ENCODE measurements around the gene FFAR3.
"Not testable (repeated sequence)": the region's sequence is repeated elsewhere in the genome, so short reads cannot be mapped to it uniquely, and the experiment has no call there.

FFAR3 gene

GRCh38 chr19:35370722-35371121, 12.5 kb downstream of the FFAR3 start, which contains the start of gene GPR42:
Gene GPR42, plus strand, starts transcription at chr19:35371068. Its CDS starts 292 bp downstream, at chr19:35371360.
- no peak within 1 kb of the TSS for H4K8ac ChIP-seq (ENCODE audit: low read depth, low read length)
- H3K4ac ChIP-seq (ENCODE audit: low read length), result no peak within 1 kb of the TSS
- no peak for DNase-seq (ENCODE audit: low spot score)
- no peaks in the 10 kb centered on the region for H3K9me3 ChIP-seq (replicated peaks in 1 of 2; ENCODE audit: control insufficient read depth in 2 of 2, insufficient read depth in 1 of 2, low read depth in 1 of 2, low read length in 2 of 2)
- H3K4me3 ChIP-seq (ENCODE audit: low read length in 2 of 2), result no peak within 1 kb of the TSS
- no peak within 1 kb of the TSS for H3K27ac ChIP-seq (replicated peaks; ENCODE audit: low read length)
- H2BK5ac ChIP-seq (ENCODE audit: low read length), result no peak within 1 kb of the TSS
- no peak within 1 kb of the TSS for H2BK15ac ChIP-seq (ENCODE audit: low read length)
- no peak within 1 kb of the TSS for H2AK5ac ChIP-seq (ENCODE audit: low read depth, low read length)
- H3K4me2 ChIP-seq (ENCODE audit: insufficient read depth, low read length, poor library complexity, severe bottlenecking), result no peak within 1 kb of the TSS
- no peaks in the 10 kb centered on the region for H3K4me1 ChIP-seq (ENCODE audit: control insufficient read depth in 2 of 2, insufficient read depth in 1 of 2, low read depth in 1 of 2, low read length in 2 of 2)
- H3K79me1 ChIP-seq (ENCODE audit: low read depth, low read length), result no peaks in the 10 kb centered on the region
- no peak within 1 kb of the TSS for H2AFZ ChIP-seq (ENCODE audit: low read length)
- no peaks in the 10 kb centered on the region for H3K36me3 ChIP-seq (replicated peaks in 1 of 2; ENCODE audit: control insufficient read depth in 2 of 2, insufficient read depth in 2 of 2, low read length in 2 of 2)
- no peak within 1 kb of the TSS for H2BK12ac ChIP-seq (ENCODE audit: low read length)
- WGBS, 2 donors (ENCODE audit: extremely low coverage in 2 of 2, insufficient read length in 2 of 2, insufficient replicate concordance in 1 of 2), result no CpG with 5 or more reads among the region's 8 CpGs
- no peaks in the 10 kb centered on the region for H3K27me3 ChIP-seq (ENCODE audit: control insufficient read depth in 3 of 3, insufficient read depth in 3 of 3, low read depth in 1 of 3, low read length in 3 of 3)
- H4K91ac ChIP-seq (ENCODE audit: low read depth, low read length, poor library complexity), result no peak within 1 kb of the TSS
- no peak within 1 kb of the TSS for H3K23ac ChIP-seq (ENCODE audit: low read depth, low read length, poor library complexity)
- no peak within 1 kb of the TSS for H3K14ac ChIP-seq (ENCODE audit: low read length)
- no peak within 1 kb of the TSS for H3K9ac ChIP-seq (ENCODE audit: low read depth, low read length, poor library complexity)
- H3K18ac ChIP-seq (ENCODE audit: low read length), result no peak within 1 kb of the TSS
- no peak within 1 kb of the TSS for H2BK120ac ChIP-seq (ENCODE audit: low read depth, low read length)

GRCh38 chr19:35373492-35373891, 15.2 kb downstream of the FFAR3 start:
- Histone ChIP-seq H3K4ac (ENCODE audit: low read length) (no peak overlapping the region), H3K27ac (replicated peaks; ENCODE audit: low read length) (no peak overlapping the region), H3K14ac (ENCODE audit: low read length) (no peak overlapping the region), H3K23ac (ENCODE audit: low read depth, low read length, poor library complexity) (no peak overlapping the region), H3K18ac (ENCODE audit: low read length) (no peak overlapping the region), H4K8ac (ENCODE audit: low read depth, low read length) (no peak overlapping the region), H3K4me3 (ENCODE audit: low read length in 2 of 2) (no peak overlapping the region), H4K91ac (ENCODE audit: low read depth, low read length, poor library complexity) (no peak overlapping the region), H3K4me2 (ENCODE audit: insufficient read depth, low read length, poor library complexity, severe bottlenecking) (no peak overlapping the region), H3K4me1 (ENCODE audit: control insufficient read depth in 2 of 2, insufficient read depth in 1 of 2, low read depth in 1 of 2, low read length in 2 of 2) (no peaks in the 10 kb centered on the region), H2BK5ac (ENCODE audit: low read length) (no peak overlapping the region), H2BK15ac (ENCODE audit: low read length) (no peak overlapping the region), H3K9ac (ENCODE audit: low read depth, low read length, poor library complexity) (no peak overlapping the region), H2BK12ac (ENCODE audit: low read length) (no peak overlapping the region), H2AFZ (ENCODE audit: low read length) (no peak overlapping the region), H2AK5ac (ENCODE audit: low read depth, low read length) (no peak overlapping the region), H2BK120ac (ENCODE audit: low read depth, low read length) (no peak overlapping the region), H3K9me3 (replicated peaks in 1 of 2; ENCODE audit: control insufficient read depth in 2 of 2, insufficient read depth in 1 of 2, low read depth in 1 of 2, low read length in 2 of 2) (no peaks in the 10 kb centered on the region), H3K79me1 (ENCODE audit: low read depth, low read length) (no peaks in the 10 kb centered on the region), H3K27me3 (ENCODE audit: control insufficient read depth in 3 of 3, insufficient read depth in 3 of 3, low read depth in 1 of 3, low read length in 3 of 3) (no peaks in the 10 kb centered on the region), H3K36me3 (replicated peaks in 1 of 2; ENCODE audit: control insufficient read depth in 2 of 2, insufficient read depth in 2 of 2, low read length in 2 of 2) (no peaks in the 10 kb centered on the region)
- no peak for DNase-seq (ENCODE audit: low spot score)
- no CpG with 5 or more reads among the region's 7 CpGs for whole genome bisulfite sequencing, 2 donors (ENCODE audit: extremely low coverage in 2 of 2, insufficient read length in 2 of 2, insufficient replicate concordance in 1 of 2)

GRCh38 chr19:35374031-35374430, 15.8 kb downstream of the FFAR3 start:
- H2BK120ac ChIP-seq (ENCODE audit: low read depth, low read length); H3K27ac ChIP-seq (replicated peaks; ENCODE audit: low read length); H3K4me1 ChIP-seq (ENCODE audit: control insufficient read depth in 2 of 2, insufficient read depth in 1 of 2, low read depth in 1 of 2, low read length in 2 of 2); H3K18ac ChIP-seq (ENCODE audit: low read length); H2AK5ac ChIP-seq (ENCODE audit: low read depth, low read length); H2BK5ac ChIP-seq (ENCODE audit: low read length); H2BK12ac ChIP-seq (ENCODE audit: low read length); H2BK15ac ChIP-seq (ENCODE audit: low read length); H3K27me3 ChIP-seq (ENCODE audit: control insufficient read depth in 3 of 3, insufficient read depth in 3 of 3, low read depth in 1 of 3, low read length in 3 of 3); DNase-seq (ENCODE audit: low spot score); H3K23ac ChIP-seq (ENCODE audit: low read depth, low read length, poor library complexity); H4K8ac ChIP-seq (ENCODE audit: low read depth, low read length); H3K36me3 ChIP-seq (replicated peaks in 1 of 2; ENCODE audit: control insufficient read depth in 2 of 2, insufficient read depth in 2 of 2, low read length in 2 of 2); H3K4me3 ChIP-seq (ENCODE audit: low read length in 2 of 2); H3K79me1 ChIP-seq (ENCODE audit: low read depth, low read length); H4K91ac ChIP-seq (ENCODE audit: low read depth, low read length, poor library complexity); H3K4me2 ChIP-seq (ENCODE audit: insufficient read depth, low read length, poor library complexity, severe bottlenecking); H3K9ac ChIP-seq (ENCODE audit: low read depth, low read length, poor library complexity); H3K9me3 ChIP-seq (replicated peaks in 1 of 2; ENCODE audit: control insufficient read depth in 2 of 2, insufficient read depth in 1 of 2, low read depth in 1 of 2, low read length in 2 of 2); H3K14ac ChIP-seq (ENCODE audit: low read length); H2AFZ ChIP-seq (ENCODE audit: low read length); H3K4ac ChIP-seq (ENCODE audit: low read length): not testable (repeated sequence)

- DNase-seq (ENCODE audit: low spot score), result no peak
- Histone ChIP-seq H3K4ac (ENCODE audit: low read length) (no peak overlapping the region), H3K9ac (ENCODE audit: low read depth, low read length, poor library complexity) (no peak overlapping the region), H3K27ac (replicated peaks; ENCODE audit: low read length) (no peak overlapping the region), H4K91ac (ENCODE audit: low read depth, low read length, poor library complexity) (no peak overlapping the region), H2BK15ac (ENCODE audit: low read length) (no peak overlapping the region), H2BK5ac (ENCODE audit: low read length) (no peak overlapping the region), H2AK5ac (ENCODE audit: low read depth, low read length) (no peak overlapping the region), H3K9me3 (replicated peaks in 1 of 2; ENCODE audit: control insufficient read depth in 2 of 2, insufficient read depth in 1 of 2, low read depth in 1 of 2, low read length in 2 of 2) (no peaks in the 10 kb centered on the region), H3K4me2 (ENCODE audit: insufficient read depth, low read length, poor library complexity, severe bottlenecking) (no peak overlapping the region), H3K14ac (ENCODE audit: low read length) (no peak overlapping the region), H3K18ac (ENCODE audit: low read length) (no peak overlapping the region), H3K27me3 (ENCODE audit: control insufficient read depth in 3 of 3, insufficient read depth in 3 of 3, low read depth in 1 of 3, low read length in 3 of 3) (no peaks in the 10 kb centered on the region), H4K8ac (ENCODE audit: low read depth, low read length) (no peak overlapping the region), H3K4me1 (ENCODE audit: control insufficient read depth in 2 of 2, insufficient read depth in 1 of 2, low read depth in 1 of 2, low read length in 2 of 2) (no peaks in the 10 kb centered on the region), H2BK12ac (ENCODE audit: low read length) (no peak overlapping the region), H3K23ac (ENCODE audit: low read depth, low read length, poor library complexity) (no peak overlapping the region), H3K4me3 (ENCODE audit: low read length in 2 of 2) (no peak overlapping the region), H2BK120ac (ENCODE audit: low read depth, low read length) (no peak overlapping the region), H2AFZ (ENCODE audit: low read length) (no peak overlapping the region), H3K79me1 (ENCODE audit: low read depth, low read length) (no peaks in the 10 kb centered on the region), H3K36me3 (replicated peaks in 1 of 2; ENCODE audit: control insufficient read depth in 2 of 2, insufficient read depth in 2 of 2, low read length in 2 of 2) (no peaks in the 10 kb centered on the region)
- no CpG with 5 or more reads among the region's 12 CpGs for WGBS, 2 donors (ENCODE audit: extremely low coverage in 2 of 2, insufficient read length in 2 of 2, insufficient replicate concordance in 1 of 2)
Measured at GRCh38 chr19:35375505-35376307, 17.4 kb downstream of the FFAR3 start.

Data from neuronal stem cell (in vitro differentiated cells).